ENCODE results near the gene LAMC3. TPM values are rescaled to one million over a fixed set of nuclear protein-coding genes. Genes with fewer than 3 reads are reported as not detected.

Gene LAMC3
- total RNA-seq, 6 experiments from 2014 or later, result 2.7 to 14.3 (median 3.7) TPM

GRCh38 chr9:131029574-131029952, 20.6 kb downstream of the LAMC3 start:
- Histone ChIP-seq H3K27ac (no peak overlapping the region), H3K27me3 (no peaks in the 10 kb centered on the region), H3K4me3 (no peak overlapping the region), H3K36me3 (no peaks in the 10 kb centered on the region), H3K9me3 (no peaks in the 10 kb centered on the region), H3K4me1 (no peaks in the 10 kb centered on the region)
- ATAC-seq (no peak), DNase-seq (no peak)
- intact Hi-C loops (cut with DNase I), result no loop called here
- WGBS (ENCODE audit: insufficient coverage, low coverage, low lambda C conversion rate, missing lambda C conversion rate), result no CpG with 5 or more reads among the region's 3 CpGs
- no peak for TF ChIP-seq CTCF (IDR thresholded peaks at IDR 0.05)
- no peak for TF ChIP-seq POLR2A (IDR thresholded peaks at IDR 0.05)

- Histone ChIP-seq H3K27ac (no peak overlapping the region), H3K9me3 (no peaks in the 10 kb centered on the region), H3K4me1 (no peaks in the 10 kb centered on the region), H3K4me3 (no peak overlapping the region), H3K27me3 (no peaks in the 10 kb centered on the region), H3K36me3 (no peaks in the 10 kb centered on the region)
- no peak for DNase-seq
- intact Hi-C loops (cut with DNase I), result no loop called here
- TF ChIP-seq POLR2A (IDR thresholded peaks at IDR 0.05), result no peak
- no peak for TF ChIP-seq CTCF (IDR thresholded peaks at IDR 0.05)
- ATAC-seq, result no peak
- 43% methylated on average over 3 of the region's 13 CpGs for WGBS (ENCODE audit: insufficient coverage, low coverage, low lambda C conversion rate, missing lambda C conversion rate)
Measured at GRCh38 chr9:131030239-131031004, 21.4 kb downstream of the LAMC3 start.

- TF ChIP-seq CTCF (IDR thresholded peaks at IDR 0.05), result no peak
- intact Hi-C loops (cut with DNase I), result no loop called here
- H3K36me3 ChIP-seq, result no peaks in the 10 kb centered on the region
- no peak overlapping the region for H3K4me3 ChIP-seq
- ATAC-seq (no peak), DNase-seq (no peak)
- H3K9me3 ChIP-seq, result no peaks in the 10 kb centered on the region
- H3K27me3 ChIP-seq, result no peaks in the 10 kb centered on the region
- no peak overlapping the region for H3K27ac ChIP-seq
- H3K4me1 ChIP-seq, result no peaks in the 10 kb centered on the region
- no CpG with 5 or more reads among the region's 17 CpGs for WGBS (ENCODE audit: insufficient coverage, low coverage, low lambda C conversion rate, missing lambda C conversion rate)
Measured at GRCh38 chr9:131031005-131031641, 22.1 kb downstream of the LAMC3 start.

- no peak for TF ChIP-seq POLR2A (IDR thresholded peaks at IDR 0.05)
- no peak for TF ChIP-seq CTCF (IDR thresholded peaks at IDR 0.05)
- Histone ChIP-seq H3K27ac (no peak overlapping the region), H3K9me3 (no peaks in the 10 kb centered on the region), H3K36me3 (no peaks in the 10 kb centered on the region), H3K4me3 (no peak overlapping the region), H3K27me3 (no peaks in the 10 kb centered on the region), H3K4me1 (no peaks in the 10 kb centered on the region)
- intact Hi-C loops (cut with DNase I), result no loop called here
- WGBS (ENCODE audit: insufficient coverage, low coverage, low lambda C conversion rate, missing lambda C conversion rate), result 60% methylated on average over 1 of the region's 7 CpGs
- DNase-seq (no peak), ATAC-seq (no peak)
Measured at GRCh38 chr9:131031642-131032005, 22.6 kb downstream of the LAMC3 start.

Measured in right lobe of liver (tissue), 6 donors.